ENCODE results near the gene ITGB5. TPM values are rescaled to one million over a fixed set of nuclear protein-coding genes. Genes with fewer than 3 reads are reported as not detected.
A peak's percentile ranks its signal among the peaks of the same experiment; 100 is the strongest.
"Not testable (repeated sequence)": the region's sequence is repeated elsewhere in the genome, so short reads cannot be mapped to it uniquely, and the experiment has no call there.

The ITGB5 gene
- total RNA-seq, 1 experiment from 2014 or later = 339 TPM

DNA sequence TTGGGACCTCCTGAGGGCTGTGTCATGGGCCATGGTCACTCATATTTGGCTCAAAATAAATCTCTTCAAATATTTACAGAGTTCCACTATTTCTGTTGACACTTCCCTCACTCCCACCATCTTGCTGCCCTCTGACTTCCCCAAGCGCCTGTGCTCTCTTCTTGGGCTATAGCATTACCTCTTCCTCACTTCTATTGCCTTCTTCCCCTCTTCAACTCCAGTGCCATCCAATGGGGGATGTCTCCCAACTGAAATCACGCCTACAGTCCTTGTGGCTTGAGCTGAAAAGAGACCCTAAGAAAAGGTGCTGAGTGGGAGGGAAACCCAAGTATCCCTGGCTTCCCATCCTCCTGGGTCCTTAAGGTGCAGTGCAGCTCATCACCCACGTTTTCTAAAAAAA, 135.1 kb downstream of the ITGB5 start:
- Mint-ChIP-seq H3K27me3 (ENCODE audit: low read depth) (no peaks in the 10 kb centered on the region), H3K36me3 (peaks cover 3% of the 10 kb centered on the region), H3K27ac (peak overlapping the region; percentile 22), H3K9me3 (no peaks in the 10 kb centered on the region), H3K4me1 (peaks cover 56% of the 10 kb centered on the region), H3K4me3 (peak overlapping the region; percentile 13)
- DNase-seq (ENCODE audit: low spot score) (no peak), ATAC-seq (0 out of 2 replicates have a peak, but pooled peaks have one; percentile 21)
- no peak for TF ChIP-seq NFATC4 (CRISPR knock-in tag; IDR thresholded peaks at IDR 0.05)
- TF ChIP-seq, protein P1, sequence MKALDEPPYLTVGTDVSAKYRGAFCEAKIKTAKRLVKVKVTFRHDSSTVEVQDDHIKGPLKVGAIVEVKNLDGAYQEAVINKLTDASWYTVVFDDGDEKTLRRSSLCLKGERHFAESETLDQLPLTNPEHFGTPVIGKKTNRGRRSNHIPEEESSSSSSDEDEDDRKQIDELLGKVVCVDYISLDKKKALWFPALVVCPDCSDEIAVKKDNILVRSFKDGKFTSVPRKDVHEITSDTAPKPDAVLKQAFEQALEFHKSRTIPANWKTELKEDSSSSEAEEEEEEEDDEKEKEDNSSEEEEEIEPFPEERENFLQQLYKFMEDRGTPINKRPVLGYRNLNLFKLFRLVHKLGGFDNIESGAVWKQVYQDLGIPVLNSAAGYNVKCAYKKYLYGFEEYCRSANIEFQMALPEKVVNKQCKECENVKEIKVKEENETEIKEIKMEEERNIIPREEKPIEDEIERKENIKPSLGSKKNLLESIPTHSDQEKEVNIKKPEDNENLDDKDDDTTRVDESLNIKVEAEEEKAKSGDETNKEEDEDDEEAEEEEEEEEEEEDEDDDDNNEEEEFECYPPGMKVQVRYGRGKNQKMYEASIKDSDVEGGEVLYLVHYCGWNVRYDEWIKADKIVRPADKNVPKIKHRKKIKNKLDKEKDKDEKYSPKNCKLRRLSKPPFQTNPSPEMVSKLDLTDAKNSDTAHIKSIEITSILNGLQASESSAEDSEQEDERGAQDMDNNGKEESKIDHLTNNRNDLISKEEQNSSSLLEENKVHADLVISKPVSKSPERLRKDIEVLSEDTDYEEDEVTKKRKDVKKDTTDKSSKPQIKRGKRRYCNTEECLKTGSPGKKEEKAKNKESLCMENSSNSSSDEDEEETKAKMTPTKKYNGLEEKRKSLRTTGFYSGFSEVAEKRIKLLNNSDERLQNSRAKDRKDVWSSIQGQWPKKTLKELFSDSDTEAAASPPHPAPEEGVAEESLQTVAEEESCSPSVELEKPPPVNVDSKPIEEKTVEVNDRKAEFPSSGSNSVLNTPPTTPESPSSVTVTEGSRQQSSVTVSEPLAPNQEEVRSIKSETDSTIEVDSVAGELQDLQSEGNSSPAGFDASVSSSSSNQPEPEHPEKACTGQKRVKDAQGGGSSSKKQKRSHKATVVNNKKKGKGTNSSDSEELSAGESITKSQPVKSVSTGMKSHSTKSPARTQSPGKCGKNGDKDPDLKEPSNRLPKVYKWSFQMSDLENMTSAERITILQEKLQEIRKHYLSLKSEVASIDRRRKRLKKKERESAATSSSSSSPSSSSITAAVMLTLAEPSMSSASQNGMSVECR (CRISPR knock-in tag; IDR thresholded peaks at IDR 0.05; ENCODE audit: borderline replicate concordance) = no peak
- TF ChIP-seq ESRRA (CRISPR knock-in tag; IDR thresholded peaks at IDR 0.05; ENCODE audit: borderline replicate concordance) = no peak
- TF ChIP-seq, protein P2, sequence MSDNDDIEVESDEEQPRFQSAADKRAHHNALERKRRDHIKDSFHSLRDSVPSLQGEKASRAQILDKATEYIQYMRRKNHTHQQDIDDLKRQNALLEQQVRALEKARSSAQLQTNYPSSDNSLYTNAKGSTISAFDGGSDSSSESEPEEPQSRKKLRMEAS (CRISPR knock-in tag; IDR thresholded peaks at IDR 0.05) = no peak
- TF ChIP-seq, protein P3, sequence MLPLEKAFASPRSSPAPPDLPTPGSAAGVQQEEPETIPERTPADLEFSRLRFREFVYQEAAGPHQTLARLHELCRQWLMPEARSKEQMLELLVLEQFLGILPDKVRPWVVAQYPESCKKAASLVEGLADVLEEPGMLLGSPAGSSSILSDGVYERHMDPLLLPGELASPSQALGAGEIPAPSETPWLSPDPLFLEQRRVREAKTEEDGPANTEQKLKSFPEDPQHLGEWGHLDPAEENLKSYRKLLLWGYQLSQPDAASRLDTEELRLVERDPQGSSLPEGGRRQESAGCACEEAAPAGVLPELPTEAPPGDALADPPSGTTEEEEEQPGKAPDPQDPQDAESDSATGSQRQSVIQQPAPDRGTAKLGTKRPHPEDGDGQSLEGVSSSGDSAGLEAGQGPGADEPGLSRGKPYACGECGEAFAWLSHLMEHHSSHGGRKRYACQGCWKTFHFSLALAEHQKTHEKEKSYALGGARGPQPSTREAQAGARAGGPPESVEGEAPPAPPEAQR (CRISPR knock-in tag; IDR thresholded peaks at IDR 0.05) = no peak
- no peak for TF ChIP-seq NR2C2 (CRISPR knock-in tag; IDR thresholded peaks at IDR 0.05)
- TF ChIP-seq IRF2 (CRISPR knock-in tag; IDR thresholded peaks at IDR 0.05; ENCODE audit: borderline replicate concordance, low read depth) = no peak
- TF ChIP-seq GTF2I (CRISPR knock-in tag; conservative IDR thresholded peaks at IDR 0.05) = no peak
- no peak for TF ChIP-seq ZNF121 (CRISPR knock-in tag; IDR thresholded peaks at IDR 0.05)
- no peak for TF ChIP-seq ATF1 (CRISPR knock-in tag; IDR thresholded peaks at IDR 0.05)
- TF ChIP-seq ZNF671 (CRISPR knock-in tag; IDR thresholded peaks at IDR 0.05) = no peak
- ChIA-PET POLR2A (no interaction called here), CTCF (interaction anchor here (0.6 to 1.8 kb wide), 2 partner anchors 9 to 1643 kb away, joined by 3 to 7 read pairs; partner anchors contain the start of gene CFAP100)

DNA sequence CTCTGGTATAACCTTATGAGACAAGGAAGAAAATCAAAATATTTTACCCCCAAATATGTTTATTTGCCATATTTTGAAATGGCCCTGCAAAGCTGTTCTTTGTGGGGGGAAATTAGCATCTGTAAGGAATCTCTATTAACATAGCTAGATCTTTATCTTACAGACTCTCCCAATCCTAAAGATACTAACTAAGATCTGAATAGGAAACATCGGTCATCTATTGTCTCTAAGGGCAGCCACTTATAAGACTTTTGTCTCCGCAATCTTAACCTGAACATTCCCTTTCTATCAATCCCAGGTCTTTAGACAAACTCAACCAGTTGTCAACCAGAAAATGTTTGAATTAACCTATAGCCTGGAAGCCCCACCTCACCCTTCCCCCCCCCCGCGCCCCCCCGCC, 135.7 kb downstream of the ITGB5 start:
- TF ChIP-seq MXD4 (CRISPR knock-in tag; IDR thresholded peaks at IDR 0.05; ENCODE audit: borderline replicate concordance) = no peak
- TF ChIP-seq, protein P4, sequence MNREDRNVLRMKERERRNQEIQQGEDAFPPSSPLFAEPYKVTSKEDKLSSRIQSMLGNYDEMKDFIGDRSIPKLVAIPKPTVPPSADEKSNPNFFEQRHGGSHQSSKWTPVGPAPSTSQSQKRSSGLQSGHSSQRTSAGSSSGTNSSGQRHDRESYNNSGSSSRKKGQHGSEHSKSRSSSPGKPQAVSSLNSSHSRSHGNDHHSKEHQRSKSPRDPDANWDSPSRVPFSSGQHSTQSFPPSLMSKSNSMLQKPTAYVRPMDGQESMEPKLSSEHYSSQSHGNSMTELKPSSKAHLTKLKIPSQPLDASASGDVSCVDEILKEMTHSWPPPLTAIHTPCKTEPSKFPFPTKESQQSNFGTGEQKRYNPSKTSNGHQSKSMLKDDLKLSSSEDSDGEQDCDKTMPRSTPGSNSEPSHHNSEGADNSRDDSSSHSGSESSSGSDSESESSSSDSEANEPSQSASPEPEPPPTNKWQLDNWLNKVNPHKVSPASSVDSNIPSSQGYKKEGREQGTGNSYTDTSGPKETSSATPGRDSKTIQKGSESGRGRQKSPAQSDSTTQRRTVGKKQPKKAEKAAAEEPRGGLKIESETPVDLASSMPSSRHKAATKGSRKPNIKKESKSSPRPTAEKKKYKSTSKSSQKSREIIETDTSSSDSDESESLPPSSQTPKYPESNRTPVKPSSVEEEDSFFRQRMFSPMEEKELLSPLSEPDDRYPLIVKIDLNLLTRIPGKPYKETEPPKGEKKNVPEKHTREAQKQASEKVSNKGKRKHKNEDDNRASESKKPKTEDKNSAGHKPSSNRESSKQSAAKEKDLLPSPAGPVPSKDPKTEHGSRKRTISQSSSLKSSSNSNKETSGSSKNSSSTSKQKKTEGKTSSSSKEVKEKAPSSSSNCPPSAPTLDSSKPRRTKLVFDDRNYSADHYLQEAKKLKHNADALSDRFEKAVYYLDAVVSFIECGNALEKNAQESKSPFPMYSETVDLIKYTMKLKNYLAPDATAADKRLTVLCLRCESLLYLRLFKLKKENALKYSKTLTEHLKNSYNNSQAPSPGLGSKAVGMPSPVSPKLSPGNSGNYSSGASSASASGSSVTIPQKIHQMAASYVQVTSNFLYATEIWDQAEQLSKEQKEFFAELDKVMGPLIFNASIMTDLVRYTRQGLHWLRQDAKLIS (CRISPR knock-in tag; IDR thresholded peaks at IDR 0.05; ENCODE audit: borderline replicate concordance) = no peak
- Mint-ChIP-seq H3K4me1 (peaks cover 52% of the 10 kb centered on the region), H3K27ac (peak overlapping the region; percentile 74), H3K27me3 (ENCODE audit: low read depth) (no peaks in the 10 kb centered on the region), H3K4me3 (no peak overlapping the region), H3K9me3 (no peaks in the 10 kb centered on the region), H3K36me3 (peaks cover 3% of the 10 kb centered on the region)
- DNase-seq (ENCODE audit: low spot score) (no peak), ATAC-seq (peak; percentile 27; the same call in 1 of the 2 replicates)
- ChIA-PET CTCF (interaction anchor here (0.6 to 1.8 kb wide), 2 partner anchors 9 to 1643 kb away, joined by 3 to 7 read pairs; partner anchors contain the start of gene CFAP100), POLR2A (no interaction called here)

DNA sequence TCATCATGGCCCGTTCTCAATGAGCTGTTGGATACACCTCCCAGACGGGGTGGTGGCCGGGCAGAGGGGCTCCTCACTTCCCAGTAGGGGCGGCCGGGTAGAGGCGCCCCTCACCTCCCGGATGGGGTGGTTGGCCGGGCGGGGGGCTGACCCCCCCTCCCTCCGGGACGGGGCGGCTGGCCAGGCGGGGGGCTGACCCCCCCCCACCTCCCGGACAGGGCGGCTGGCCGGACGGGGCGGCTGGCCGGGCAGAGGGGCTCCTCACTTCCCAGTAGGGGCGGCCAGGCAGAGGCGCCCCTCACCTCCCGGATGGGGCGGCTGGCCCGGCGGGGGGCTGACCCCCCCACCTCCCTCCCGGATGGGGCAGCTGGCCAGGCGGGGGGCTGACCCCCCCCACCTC, 137.3 kb downstream of the ITGB5 start:
- CTCF ChIA-PET; DNase-seq (ENCODE audit: low spot score); POLR2A ChIA-PET; H3K9me3 Mint-ChIP-seq; H3K36me3 Mint-ChIP-seq; H3K4me3 Mint-ChIP-seq; ATAC-seq; H3K27me3 Mint-ChIP-seq (ENCODE audit: low read depth); H3K27ac Mint-ChIP-seq: not testable (repeated sequence)
- peaks cover 41% of the 10 kb centered on the region for H3K4me1 Mint-ChIP-seq

All from WTC11 (cell line).